HCT116 (cell line): Measurements from ENCODE around the gene MTARC2. TPM values are rescaled to one million over a fixed set of nuclear protein-coding genes. Genes with fewer than 3 reads are reported as not detected.

ENCODE experiments used
- ATAC-seq: fragments of 200-7000 bp; cut with Tn5 transposase; 2 replicates; pipeline ENCODE4 v1.9.1; 2020; ENCODE audit warnings: mild to moderate bottlenecking, moderate library complexity
- BruUV-seq: library from RNA; stranded (reverse); fragments of 400-500 nt; replicated peaks from 2 replicates; lab custom pipeline; 2021; lab: Mats Ljungman, UMichigan
- CTCF ChIA-PET: fragments of 300-600 bp; sonication (Branson Sonifier 250); formaldehyde crosslinking; loops from one replicate; lab custom pipeline; 2021; ENCODE audit warnings: antibody characterized with exemption; lab: Charles Lee
- POLR2A ChIA-PET: fragments of 300-600, 350-600 bp; sonication (Branson Sonifier 250); formaldehyde crosslinking; loops from one replicate; lab custom pipeline; 2021; ENCODE audit warnings: antibody characterized with exemption; lab: Charles Lee
- RAD21 ChIA-PET, 2 experiments: fragments of 300-600 bp; sonication (Branson Sonifier 250); formaldehyde crosslinking; loops; one replicate each; lab custom pipeline; 2023; ENCODE audit warnings: low total read pairs in 2 of 2; ENCODE audit not compliant: uncharacterized antibody in 2 of 2, unreplicated experiment in 2 of 2, low non-redundant PET in 1 of 2; lab: Charles Lee
- DNase-seq: peaks from one replicate; pipeline ENCODE4 v3.0.0-alpha.2; 2010; ENCODE audit warnings: low read depth, low spot score
- H2AFZ ChIP-seq: fragments of 200-600 bp; shearing (Covaris generic), sonication (generic); 2 replicates; pipeline ENCODE4 v1.6.1; 2017; ENCODE audit warnings: low read depth, mixed run types, mixed read lengths, antibody characterized with exemption, low read length; ENCODE audit not compliant: poor library complexity, severe bottlenecking
- H3K27ac ChIP-seq: 2 replicates; pipeline ENCODE4 v1.5.1; 2012; ENCODE audit warnings: low read depth, low read length
- H3K27me3 ChIP-seq: fragments of 200-600 bp; sonication (generic); 2 replicates; pipeline ENCODE4 v1.6.1; 2016; ENCODE audit warnings: mixed run types, low read length, mixed read lengths; ENCODE audit not compliant: insufficient read depth
- H3K36me3 ChIP-seq, 2 experiments: fragments of 200-500 bp in 1 of 2; fragments of 200-600 bp in 1 of 2; sonication (Bioruptor generic) in 1 of 2; sonication (generic) in 1 of 2; 2 replicates each; pipeline versions ENCODE4 v1.5.1 to v1.6.1; 2014 to 2016; ENCODE audit warnings: low read length in 2 of 2, inconsistent platforms in 1 of 2, mixed read lengths in 1 of 2, mixed run types in 1 of 2; ENCODE audit not compliant: insufficient read depth in 2 of 2, control insufficient read depth in 1 of 2
- H3K4me1 ChIP-seq, 2 experiments: fragments of 200-600 bp in 1 of 2; sonication (generic) in 1 of 2; 2 replicates each; pipeline versions ENCODE4 v1.5.1 to v1.6.1; 2012 to 2017; ENCODE audit warnings: low read length in 2 of 2, inconsistent platforms in 1 of 2, mild to moderate bottlenecking in 1 of 2, mixed read lengths in 1 of 2, mixed run types in 1 of 2, moderate library complexity in 1 of 2; ENCODE audit not compliant: insufficient read depth in 2 of 2, control insufficient read depth in 1 of 2
- H3K4me2 ChIP-seq: fragments of 200-600 bp; sonication (generic); 2 replicates; pipeline ENCODE4 v1.6.1; 2017; ENCODE audit warnings: mixed run types, low read length, mixed read lengths
- H3K4me3 ChIP-seq, 2 experiments: fragments of 200-600 bp in 1 of 2; sonication (generic) in 1 of 2; replicated peaks in 1 of 2; 2 replicates each; pipeline ENCODE4 v1.5.1; 2011 to 2016; ENCODE audit warnings: low read length in 2 of 2, control low read depth in 1 of 2, low read depth in 1 of 2, mild to moderate bottlenecking in 1 of 2, mixed read lengths in 1 of 2, mixed run types in 1 of 2
- H3K79me2 ChIP-seq: fragments of 200-600 bp; sonication (generic); 2 replicates; pipeline ENCODE4 v1.6.1; 2017; ENCODE audit warnings: mild to moderate bottlenecking, mixed run types, low read length, moderate library complexity, mixed read lengths; ENCODE audit not compliant: insufficient read depth
- H3K9ac ChIP-seq: fragments of 200-600 bp; sonication (generic); 2 replicates; pipeline ENCODE4 v1.6.1; 2016; ENCODE audit warnings: low read length, mixed read lengths
- H3K9me2 ChIP-seq: fragments of 200-600 bp; sonication (generic), shearing (Covaris generic); 2 replicates; pipeline ENCODE4 v1.6.1; 2017; ENCODE audit warnings: mixed run types, mild to moderate bottlenecking, moderate library complexity; ENCODE audit not compliant: insufficient read depth
- H3K9me3 ChIP-seq, 2 experiments: fragments of 200-500 bp in 1 of 2; fragments of 200-600 bp in 1 of 2; sonication (Bioruptor generic) in 1 of 2; sonication (generic) in 1 of 2; 2 replicates each; pipeline ENCODE4 v1.6.1; 2014 to 2017; ENCODE audit warnings: low read length in 2 of 2, mixed read lengths in 2 of 2, inconsistent platforms in 1 of 2, low read depth in 1 of 2, mild to moderate bottlenecking in 1 of 2, mixed run types in 1 of 2, moderate library complexity in 1 of 2; ENCODE audit not compliant: control insufficient read depth in 1 of 2, insufficient read depth in 1 of 2
- H4K20me1 ChIP-seq: fragments of 200-600 bp; sonication (generic), shearing (Covaris generic); 2 replicates; pipeline ENCODE4 v1.6.1; 2017; ENCODE audit warnings: mixed run types, mild to moderate bottlenecking, moderate library complexity; ENCODE audit not compliant: insufficient read depth
- ATF3 ChIP-seq: IDR thresholded peaks from 2 replicates; pipeline ENCODE4 v1.6.1; 2012
- CBX3 ChIP-seq: IDR thresholded peaks from 2 replicates; pipeline ENCODE4 v1.6.1; 2012; ENCODE audit warnings: low read depth
- CEBPB ChIP-seq: IDR thresholded peaks from 2 replicates; pipeline ENCODE4 v1.6.1; 2012; ENCODE audit warnings: low read depth
- CTCF ChIP-seq, 3 experiments: fragments of 200-600 bp in 1 of 3; sonication (generic) in 1 of 3; IDR thresholded peaks in 2 of 3; conservative IDR thresholded peaks in 1 of 3; 2 replicates each; pipeline ENCODE4 v1.5.1; 2012 to 2017; ENCODE audit warnings: low read depth in 2 of 3, low read length in 2 of 3, antibody characterized with exemption in 1 of 3, borderline replicate concordance in 1 of 3, control low read depth in 1 of 3, mild to moderate bottlenecking in 1 of 3, mixed read lengths in 1 of 3, mixed run types in 1 of 3, moderate library complexity in 1 of 3; ENCODE audit not compliant: insufficient read depth in 1 of 3
- EGR1 ChIP-seq: IDR thresholded peaks from 2 replicates; pipeline ENCODE4 v1.6.1; 2012; ENCODE audit warnings: low read depth
- ELF1 ChIP-seq: IDR thresholded peaks from 2 replicates; pipeline ENCODE4 v1.6.1; 2012; ENCODE audit warnings: low read depth, borderline replicate concordance
- EZH2phosphoT487 ChIP-seq: fragments of 200-600 bp; IDR thresholded peaks from 2 replicates; pipeline ENCODE4 v1.6.1; 2018; ENCODE audit warnings: antibody characterized with exemption, borderline replicate concordance
- FOSL1 ChIP-seq: IDR thresholded peaks from 2 replicates; pipeline ENCODE4 v1.6.1; 2012; ENCODE audit warnings: low read depth
- JUND ChIP-seq: IDR thresholded peaks from 2 replicates; pipeline ENCODE4 v1.6.1; 2012
- MAX ChIP-seq: IDR thresholded peaks from 2 replicates; pipeline ENCODE4 v1.6.1; 2012
- POLR2A ChIP-seq: IDR thresholded peaks from 2 replicates; pipeline ENCODE4 v1.7.0; 2011; ENCODE audit warnings: borderline replicate concordance; ENCODE audit not compliant: insufficient read depth, insufficient read length; ENCODE audit errors: extremely low read depth
- RAD21 ChIP-seq: IDR thresholded peaks from 2 replicates; pipeline ENCODE4 v1.6.1; 2012; ENCODE audit warnings: low read depth, mild to moderate bottlenecking
- SRF ChIP-seq: IDR thresholded peaks from 2 replicates; pipeline ENCODE4 v1.6.1; 2012; ENCODE audit warnings: low read depth
- TCF7L2 ChIP-seq: IDR thresholded peaks from 2 replicates; pipeline ENCODE4 v1.7.0; 2011; ENCODE audit warnings: borderline replicate concordance, inconsistent platforms; ENCODE audit not compliant: insufficient read depth, insufficient read length; ENCODE audit errors: extremely low read depth
- YY1 ChIP-seq: IDR thresholded peaks from 2 replicates; pipeline ENCODE4 v1.6.1; 2011; ENCODE audit warnings: low read length, low read depth, moderate library complexity, mild to moderate bottlenecking; ENCODE audit not compliant: insufficient replicate concordance; ENCODE audit errors: extremely low read depth
- ZBTB33 ChIP-seq: IDR thresholded peaks from 2 replicates; pipeline ENCODE4 v1.6.1; 2011; ENCODE audit warnings: mild to moderate bottlenecking, low read length, moderate library complexity; ENCODE audit not compliant: insufficient replicate concordance; ENCODE audit errors: extremely low read depth
- ZFX ChIP-seq: fragments of 450-650 bp; IDR thresholded peaks from 2 replicates; pipeline ENCODE4 v1.6.1; 2017
- ZNF274 ChIP-seq: fragments of 200-500 bp; sonication (Bioruptor generic); IDR thresholded peaks from 2 replicates; pipeline ENCODE4 v1.6.1; 2014; ENCODE audit warnings: mild to moderate bottlenecking, low read depth, low read length, inconsistent platforms
- intact Hi-C: fragments of 100-400 bp; cut with micrococcal nuclease; formaldehyde crosslinking; loops from 2 replicates; pipeline ENCODE4 v1.10.0; 2022
- total RNA-seq: library from RNA; stranded (reverse); gene quantifications from one replicate; pipeline ENCODE4 v1.2.1, GENCODE V29; 2021; ENCODE audit not compliant: unreplicated experiment

MTARC2 gene
- total RNA-seq, 1 experiment from 2014 or later, result 16.6 TPM

- no peaks in the 10 kb centered on the region; a peak in 1 of 4 replicates for H3K4me1 ChIP-seq
- no peak overlapping the region for H3K27ac ChIP-seq
- no peaks in the 10 kb centered on the region for H3K9me2 ChIP-seq
- POLR2A ChIA-PET, result no interaction called here
- ATAC-seq (no peak), DNase-seq (no peak)
- H3K9ac ChIP-seq, result no peak overlapping the region
- H3K27me3 ChIP-seq, result no peaks in the 10 kb centered on the region
- H2AFZ ChIP-seq, result no peak overlapping the region
- no peaks in the 10 kb centered on the region for H3K36me3 ChIP-seq
- intact Hi-C loops, result loop anchor here (5.0 kb wide), 1 partner anchor 389 kb away; no protein-coding TSS in a partner anchor
- CTCF ChIA-PET, result interaction anchor here (0.9 kb wide), 1 partner anchor 622 kb away, joined by 4 read pairs; no protein-coding TSS in a partner anchor
- RAD21 ChIA-PET, result no interaction called here
- H3K79me2 ChIP-seq, result no peaks in the 10 kb centered on the region
- no peaks in the 10 kb centered on the region for H4K20me1 ChIP-seq
- TF ChIP-seq EGR1 (no peak), YY1 (no peak), CTCF (IDR thresholded peaks at IDR 0.05 in 2 of 3, conservative IDR thresholded peaks at IDR 0.05 in 1 of 3; ENCODE audit: borderline replicate concordance in 1 of 3, insufficient read depth in 1 of 3, low read depth in 2 of 3, low read length in 2 of 3) (peak in 1 of 3 experiments; percentile 42; a peak in 2 of 6 replicates), EZH2phosphoT487 (no peak)
- BruUV-seq, result no TSS peak
- no peak overlapping the region for H3K4me2 ChIP-seq
- H3K4me3 ChIP-seq, result no peak overlapping the region
- H3K9me3 ChIP-seq, result no peaks in the 10 kb centered on the region
These were observed 64.9 kb downstream of the MTARC2 start for GRCh38 chr1:220813013-220813412.

- Histone ChIP-seq H3K9ac (no peak overlapping the region), H3K4me3 (no peak overlapping the region), H3K4me1 (no peaks in the 10 kb centered on the region; a peak in 1 of 4 replicates), H4K20me1 (no peaks in the 10 kb centered on the region), H3K79me2 (no peaks in the 10 kb centered on the region), H3K9me2 (no peaks in the 10 kb centered on the region), H3K36me3 (no peaks in the 10 kb centered on the region), H3K27me3 (no peaks in the 10 kb centered on the region), H2AFZ (no peak overlapping the region), H3K27ac (no peak overlapping the region), H3K9me3 (no peaks in the 10 kb centered on the region), H3K4me2 (no peak overlapping the region)
- RAD21 ChIA-PET, result no interaction called here
- CTCF ChIA-PET, result no interaction called here
- DNase-seq (no peak), ATAC-seq (no peak)
- POLR2A ChIA-PET, result no interaction called here
- BruUV-seq, result no TSS peak
- intact Hi-C loops, result no loop called here
- TF ChIP-seq CBX3 (no peak), EZH2phosphoT487 (no peak), ZBTB33 (no peak), EGR1 (no peak), TCF7L2 (no peak), ATF3 (no peak), FOSL1 (no peak), POLR2A (no peak), ELF1 (no peak), MAX (no peak), CEBPB (no peak), ZFX (no peak), ZNF274 (no peak), RAD21 (no peak), JUND (no peak), SRF (no peak)
These were observed 67.3 kb downstream of the MTARC2 start for GRCh38 chr1:220815409-220815808.
